Epithelial cell of proximal tubule (primary cell): ENCODE measurements around the gene CDKN2C. TPM values are rescaled to one million over a fixed set of nuclear protein-coding genes. Genes with fewer than 3 reads are reported as not detected.
A peak's percentile ranks its signal among the peaks of the same experiment; 100 is the strongest.

Source experiments
- DNase-seq: peaks from one replicate; pipeline ENCODE4 v3.0.0-alpha.2; 2011; ENCODE audit warnings: low read depth
- H3K4me3 ChIP-seq: 2 replicates; pipeline ENCODE4 v1.5.1; 2011; ENCODE audit warnings: low read depth, mild to moderate bottlenecking, low read length
- total RNA-seq: library from RNA; depleted of rRNA; stranded (reverse); fragments of >200 nt; gene quantifications from 2 replicates; pipeline ENCODE4 v1.2.3, GENCODE V29; 2015
- TF ChIP-seq, protein P1 (sequence below): conservative IDR thresholded peaks from 2 replicates; pipeline ENCODE4 v1.5.1; 2012; ENCODE audit warnings: low read depth, mild to moderate bottlenecking, low read length

CDKN2C gene
- total RNA-seq, 1 donor from 2014 or later = 2.8 TPM

DNA sequence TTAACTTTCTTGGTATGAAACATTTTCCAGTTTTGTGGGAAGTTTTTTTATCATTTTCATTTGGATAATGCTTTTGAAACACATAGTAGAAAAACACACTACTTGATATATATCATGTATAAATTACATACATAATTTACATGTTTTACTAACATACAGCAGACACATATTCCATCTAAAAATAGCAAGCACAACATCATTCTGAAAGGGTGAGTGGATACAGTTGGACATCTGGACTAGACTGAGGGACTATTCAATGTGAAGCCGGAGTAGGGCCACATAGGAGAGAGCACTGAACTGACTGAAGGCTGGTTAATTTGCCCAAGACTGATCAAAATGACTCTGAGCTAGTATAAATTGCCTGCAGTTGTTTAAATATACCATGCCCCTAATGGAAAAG lies 11.7 kb downstream of the CDKN2C start:
- TF ChIP-seq, protein P1, sequence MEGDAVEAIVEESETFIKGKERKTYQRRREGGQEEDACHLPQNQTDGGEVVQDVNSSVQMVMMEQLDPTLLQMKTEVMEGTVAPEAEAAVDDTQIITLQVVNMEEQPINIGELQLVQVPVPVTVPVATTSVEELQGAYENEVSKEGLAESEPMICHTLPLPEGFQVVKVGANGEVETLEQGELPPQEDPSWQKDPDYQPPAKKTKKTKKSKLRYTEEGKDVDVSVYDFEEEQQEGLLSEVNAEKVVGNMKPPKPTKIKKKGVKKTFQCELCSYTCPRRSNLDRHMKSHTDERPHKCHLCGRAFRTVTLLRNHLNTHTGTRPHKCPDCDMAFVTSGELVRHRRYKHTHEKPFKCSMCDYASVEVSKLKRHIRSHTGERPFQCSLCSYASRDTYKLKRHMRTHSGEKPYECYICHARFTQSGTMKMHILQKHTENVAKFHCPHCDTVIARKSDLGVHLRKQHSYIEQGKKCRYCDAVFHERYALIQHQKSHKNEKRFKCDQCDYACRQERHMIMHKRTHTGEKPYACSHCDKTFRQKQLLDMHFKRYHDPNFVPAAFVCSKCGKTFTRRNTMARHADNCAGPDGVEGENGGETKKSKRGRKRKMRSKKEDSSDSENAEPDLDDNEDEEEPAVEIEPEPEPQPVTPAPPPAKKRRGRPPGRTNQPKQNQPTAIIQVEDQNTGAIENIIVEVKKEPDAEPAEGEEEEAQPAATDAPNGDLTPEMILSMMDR = no peak
- peak overlapping the region; percentile 3 for H3K4me3 ChIP-seq

DNA sequence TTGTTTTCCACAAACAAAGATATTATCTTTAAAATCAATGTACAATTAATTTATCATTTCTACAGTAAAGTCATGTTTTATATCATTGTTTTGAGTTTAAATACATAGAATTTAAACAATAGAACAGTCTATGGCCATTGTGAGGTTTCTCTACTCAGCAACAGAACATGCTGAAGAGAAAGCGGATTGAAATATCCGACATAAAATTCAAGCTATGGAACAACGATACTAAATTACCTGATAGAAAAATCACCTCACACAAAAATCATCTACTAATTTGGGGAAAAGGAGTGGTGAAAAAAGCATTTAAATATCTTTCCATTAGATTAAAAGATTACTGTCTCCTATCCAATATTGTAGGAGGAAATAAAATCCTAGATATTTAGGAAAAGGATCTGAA lies 12.6 kb downstream of the CDKN2C start:
- no peak for DNase-seq
- TF ChIP-seq, protein P1 = no peak
- H3K4me3 ChIP-seq = no peak overlapping the region

More for the DNA sequence above, 11.7 kb downstream of the CDKN2C start:
- DNase-seq = no peak

DNA sequence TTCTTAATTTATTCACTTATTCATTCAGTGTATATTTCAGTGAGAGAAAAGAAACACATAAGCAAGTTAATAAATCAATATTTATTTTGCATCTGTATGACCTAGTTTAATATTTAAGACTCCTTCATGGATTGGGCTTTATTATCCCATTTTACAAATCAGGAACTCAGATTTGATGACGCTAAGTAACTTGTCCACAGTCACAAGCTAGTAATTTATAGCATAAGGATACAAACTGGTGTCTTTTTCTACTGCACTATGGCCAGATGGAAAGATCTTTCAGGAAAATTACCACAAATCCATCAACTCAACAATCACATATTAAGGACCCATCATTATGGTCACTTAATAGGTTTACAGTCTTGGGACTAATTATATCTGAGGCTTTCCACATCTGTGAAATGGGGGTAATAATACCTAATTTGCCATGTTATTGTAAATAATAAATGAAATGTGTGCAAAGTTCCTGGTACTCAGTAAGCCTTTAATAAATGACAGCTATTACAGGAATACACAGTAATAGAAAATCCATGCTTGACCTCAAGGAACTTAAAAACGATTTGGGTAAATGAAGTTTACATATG lies 13.3 kb downstream of the CDKN2C start:
- TF ChIP-seq, protein P1 = no peak
- no peak for DNase-seq
- H3K4me3 ChIP-seq = no peak overlapping the region

DNA sequence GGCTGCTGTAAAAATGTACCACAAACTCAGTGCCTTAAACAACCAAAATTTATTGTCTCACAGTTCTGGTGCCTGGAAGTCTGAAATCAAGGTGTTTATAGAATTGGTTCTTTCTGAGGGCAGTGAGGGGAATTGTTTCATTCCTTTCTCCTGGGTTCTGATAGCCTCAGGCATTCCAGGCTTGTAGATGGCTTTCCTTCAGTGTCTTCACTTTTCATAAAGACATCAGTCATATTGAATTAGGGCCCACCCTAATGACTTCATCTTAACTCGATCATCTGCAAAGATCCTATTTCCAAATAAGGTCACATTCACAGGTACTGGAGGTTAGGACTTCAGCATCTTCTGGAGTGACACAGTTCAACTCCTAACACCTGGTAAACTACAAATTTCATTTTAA lies 15.0 kb downstream of the CDKN2C start:
- TF ChIP-seq, protein P1 = no peak
- no peak overlapping the region for H3K4me3 ChIP-seq
- no peak for DNase-seq

DNA sequence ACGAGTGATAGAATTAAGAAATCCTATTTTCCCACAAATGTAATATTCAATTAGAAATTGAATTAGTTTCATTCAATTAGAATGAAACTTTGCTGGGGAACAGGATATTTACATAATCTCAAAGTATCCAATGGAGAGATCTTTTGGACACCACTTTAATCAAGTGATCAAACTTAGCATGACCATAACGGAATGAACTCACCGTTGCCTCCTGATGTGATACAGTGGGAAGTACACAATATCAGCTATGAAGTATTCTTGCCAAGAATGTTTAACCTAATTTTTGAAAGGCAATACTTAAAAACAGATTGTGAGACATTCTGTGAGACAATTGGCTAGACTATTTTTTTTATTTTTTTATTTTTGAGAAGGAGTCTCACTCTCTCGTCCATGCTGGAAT lies 16.6 kb downstream of the CDKN2C start:
- H3K4me3 ChIP-seq = no peak overlapping the region
- TF ChIP-seq, protein P1 = no peak
- no peak for DNase-seq

DNA sequence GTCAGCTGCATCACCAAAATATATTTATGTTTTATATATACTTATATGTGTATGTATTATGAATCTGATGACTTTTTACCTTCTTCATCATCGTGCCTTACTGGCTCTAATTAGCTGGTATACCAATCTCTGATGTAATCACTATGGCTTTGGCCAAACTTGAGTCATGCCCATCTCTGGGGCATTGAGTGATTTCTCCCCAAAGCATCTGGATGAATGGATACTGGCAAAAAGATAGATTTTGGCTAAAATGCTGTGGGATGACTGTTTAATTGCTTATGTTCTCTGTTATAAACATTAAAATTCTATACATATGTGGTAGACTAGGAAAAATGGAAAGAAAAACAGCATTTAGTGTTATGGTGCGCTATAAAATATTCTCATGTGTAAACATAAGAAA lies 19.6 kb downstream of the CDKN2C start:
- H3K4me3 ChIP-seq = no peak overlapping the region
- no peak for DNase-seq
- TF ChIP-seq, protein P1 = no peak
